GM21529 (cell line): Measurements from ENCODE around the gene GNG7.
"Not testable (repeated sequence)": the region's sequence is repeated elsewhere in the genome, so short reads cannot be mapped to it uniquely, and the experiment has no call there.

ENCODE experiments used
- ATAC-seq: cut with Tn5 transposase; IDR thresholded peaks from one replicate; pipeline ENCODE4 v1.9.1; 2021; ENCODE audit not compliant: unreplicated experiment

The GNG7 gene

DNA sequence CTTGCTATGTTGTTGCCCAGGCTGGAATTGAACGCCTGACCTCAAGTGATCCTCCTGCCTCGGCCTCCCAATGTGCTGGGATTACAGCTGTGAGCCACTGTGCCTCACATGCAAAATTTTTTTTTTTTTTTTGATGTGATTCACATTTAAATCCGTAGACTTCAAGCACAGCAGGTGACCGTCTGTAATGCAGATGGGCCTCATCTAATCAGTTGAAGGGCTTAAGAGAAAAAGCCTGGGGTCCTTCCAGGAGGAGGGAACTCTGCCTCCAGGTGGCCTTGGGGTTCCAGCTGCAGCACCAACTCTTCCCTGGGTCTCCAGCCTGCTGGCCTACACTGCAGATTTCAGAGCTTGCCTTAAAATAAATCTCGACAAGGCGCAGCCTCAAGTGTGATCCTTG, 183.0 kb downstream of the GNG7 start:
- ATAC-seq: no peak

DNA sequence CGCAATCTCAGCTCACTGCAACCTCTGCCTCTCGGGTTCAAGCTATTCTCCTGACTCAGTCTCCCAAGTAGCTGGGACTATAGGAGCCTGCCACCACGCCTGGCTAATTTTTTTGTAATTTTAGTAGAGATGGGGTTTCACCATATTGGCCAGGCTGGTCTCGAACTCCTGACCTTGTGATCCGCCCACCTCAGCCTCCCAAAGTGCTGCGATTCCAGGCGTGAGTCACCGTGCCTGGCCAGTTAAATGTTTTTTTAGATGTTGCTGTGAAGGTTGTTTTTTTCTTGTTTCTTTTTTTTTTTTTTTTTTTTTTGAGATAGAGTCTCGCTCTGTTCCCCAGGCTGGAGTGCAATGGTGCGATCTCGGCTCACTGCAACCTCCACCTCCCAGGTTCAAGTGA, 183.6 kb downstream of the GNG7 start:
- not testable (repeated sequence) for ATAC-seq

DNA sequence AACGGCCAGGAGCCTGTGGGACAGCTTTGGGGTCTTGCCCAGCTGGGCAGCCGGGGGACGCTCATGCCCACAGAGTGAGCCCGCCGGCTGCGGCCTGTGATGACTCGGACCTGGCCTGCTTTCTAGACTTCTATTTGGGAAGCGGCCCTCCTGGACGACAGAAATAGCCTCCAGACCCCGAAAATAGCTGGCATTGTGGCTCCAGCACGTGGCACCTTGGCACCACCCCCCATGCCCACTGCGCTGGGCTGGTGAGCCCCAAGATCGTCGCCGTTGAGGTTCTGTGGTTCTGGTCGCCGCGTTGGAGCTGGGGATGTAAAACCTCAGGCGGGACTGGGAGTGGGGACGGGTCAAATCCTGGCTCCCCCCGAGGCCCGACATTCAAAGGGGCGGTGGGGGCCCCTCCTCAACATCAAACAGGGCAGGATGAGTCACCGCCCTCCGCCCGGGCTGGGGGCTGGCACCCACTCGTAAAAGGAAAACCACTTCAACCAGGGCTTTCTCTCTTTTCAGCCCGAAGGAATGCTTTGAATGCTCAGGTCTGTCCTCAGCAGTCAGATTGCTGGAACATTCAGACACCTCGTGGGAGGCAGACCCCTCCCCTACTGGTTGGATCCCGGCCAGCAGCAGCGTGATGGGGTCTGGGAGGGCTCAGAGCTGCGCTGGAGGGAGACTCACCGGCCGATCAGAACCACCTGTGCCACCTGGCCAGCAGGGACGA, 184.5 kb downstream of the GNG7 start:
- ATAC-seq: no peak

DNA sequence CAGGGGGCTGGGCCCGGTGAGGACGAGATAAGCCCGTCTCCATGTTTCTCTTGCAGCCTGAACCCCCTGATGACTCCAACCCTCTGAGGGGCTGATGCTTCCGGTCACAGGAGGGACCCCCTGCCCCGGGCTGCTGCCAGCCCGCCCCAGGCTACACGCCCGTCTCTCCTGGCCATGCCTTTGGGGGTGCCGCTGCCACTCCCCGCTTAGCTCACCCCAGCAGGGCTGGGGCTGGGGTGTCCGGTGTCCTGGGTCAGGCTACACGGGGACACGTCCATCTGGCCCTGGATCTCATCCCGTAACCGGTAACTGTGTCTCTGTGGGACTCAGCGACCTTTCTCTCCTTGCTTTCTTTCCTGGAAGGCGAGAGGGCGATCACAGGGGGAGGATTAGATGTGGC, 185.8 kb downstream of the GNG7 start:
- no peak for ATAC-seq

DNA sequence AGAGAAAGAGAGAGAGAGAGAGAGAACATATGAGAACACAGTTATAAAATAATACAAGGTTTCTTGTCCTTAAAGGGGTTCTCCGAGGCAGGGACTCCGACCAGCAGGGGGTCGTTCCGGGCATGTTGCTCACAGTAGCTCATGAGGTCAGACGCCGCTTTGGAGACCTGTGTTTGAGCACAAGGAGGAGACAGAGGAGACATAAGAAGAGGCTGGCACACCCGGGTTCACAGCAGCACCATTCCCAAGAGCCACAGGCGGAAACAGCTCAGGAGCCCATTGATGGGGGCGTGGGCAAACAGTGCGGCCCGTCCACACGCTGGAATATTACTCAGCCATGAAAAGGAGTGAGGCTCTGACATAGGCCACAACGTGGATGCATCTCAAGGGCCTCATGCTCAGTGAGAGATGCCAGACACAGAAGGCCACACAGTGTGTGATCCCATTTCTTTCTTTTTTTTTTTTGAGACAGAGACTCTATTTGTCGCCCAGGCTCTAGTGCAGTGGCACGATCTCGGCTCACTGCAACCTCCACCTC, 187.4 kb downstream of the GNG7 start:
- no peak for ATAC-seq

DNA sequence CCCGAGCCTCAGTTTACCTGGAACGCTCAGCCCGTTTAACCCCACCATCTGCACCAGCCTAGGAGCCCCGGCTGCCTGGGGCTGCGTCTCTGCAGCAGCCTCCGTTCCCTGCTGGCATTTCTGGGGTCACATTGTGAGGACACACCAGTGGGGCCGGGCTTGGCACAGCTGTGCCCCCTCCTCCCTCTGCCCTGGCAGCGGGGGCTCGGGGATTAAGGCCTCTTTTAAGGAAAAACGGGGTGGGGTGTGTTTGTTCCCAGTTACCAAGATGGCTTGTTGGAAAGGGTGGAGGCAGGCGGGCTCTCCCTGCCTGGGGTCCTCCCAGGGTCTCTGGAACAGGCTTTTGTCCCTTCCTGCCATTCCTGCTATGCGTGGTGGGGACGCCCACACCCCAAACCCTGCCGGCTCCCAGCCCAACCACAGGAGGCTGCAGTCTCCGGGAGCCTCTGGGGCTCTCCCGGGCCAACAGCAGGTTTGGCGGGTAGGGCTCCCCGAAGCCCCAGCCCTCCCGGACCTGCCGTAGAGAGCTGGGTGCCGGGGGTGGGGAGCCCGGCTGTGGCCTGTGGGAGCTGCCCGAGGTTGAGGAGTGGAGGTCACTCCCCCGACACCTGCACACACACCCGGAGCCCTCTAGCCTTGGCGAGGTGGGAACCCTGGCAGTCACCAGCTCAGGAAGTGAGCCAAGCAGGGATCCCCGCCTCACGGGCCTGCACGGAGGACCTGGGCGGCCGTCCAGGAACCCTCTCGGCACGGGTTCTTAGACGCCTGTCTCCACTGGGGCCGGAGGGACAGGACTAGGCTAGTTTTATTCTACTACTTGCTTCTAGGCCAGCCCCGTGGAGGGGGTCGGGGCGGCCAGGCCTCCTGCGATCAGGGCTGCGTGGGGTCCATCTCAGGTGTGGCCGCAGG, 189.7 kb downstream of the GNG7 start:
- no peak for ATAC-seq

DNA sequence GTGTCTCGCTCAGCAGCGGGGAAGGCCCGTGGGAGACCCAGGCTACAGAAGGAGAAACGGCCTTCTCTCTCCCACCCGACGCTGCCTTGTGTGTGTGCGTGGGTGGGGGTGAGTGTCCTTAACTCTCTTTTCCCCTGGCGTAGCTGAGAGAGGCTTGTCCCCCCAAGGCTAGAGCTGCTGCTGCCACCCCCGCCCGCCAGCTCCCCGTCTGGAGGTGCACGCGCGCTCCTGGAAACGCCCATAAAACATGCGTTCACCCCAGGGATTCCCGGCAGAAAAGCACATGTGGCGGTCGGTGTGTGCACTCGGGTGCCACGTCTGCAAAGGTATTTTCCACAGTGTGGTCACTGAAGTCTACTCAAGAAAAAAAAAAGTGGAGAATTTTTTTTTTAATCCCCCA, 190.5 kb downstream of the GNG7 start:
- no peak for ATAC-seq

DNA sequence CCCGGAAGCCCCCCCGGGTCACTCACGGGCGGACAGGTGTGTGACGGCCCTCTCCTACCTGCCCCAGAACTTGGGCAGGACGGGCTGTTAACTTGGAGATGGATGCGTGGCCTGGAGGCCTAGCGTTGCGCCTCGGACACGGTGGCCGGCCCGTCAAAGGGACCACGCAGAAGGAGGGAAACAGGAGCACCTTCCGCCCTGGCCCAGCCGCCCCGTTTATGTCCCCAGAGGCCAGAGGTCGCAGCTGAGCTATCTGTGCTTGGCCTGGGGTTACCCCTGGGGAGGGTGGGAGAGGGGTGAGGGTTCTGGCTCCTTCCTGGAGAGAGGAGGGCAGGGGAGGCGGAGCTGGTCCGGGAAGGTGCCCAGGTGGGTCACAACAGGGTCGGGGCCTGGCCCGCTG, 190.9 kb downstream of the GNG7 start:
- no peak for ATAC-seq

DNA sequence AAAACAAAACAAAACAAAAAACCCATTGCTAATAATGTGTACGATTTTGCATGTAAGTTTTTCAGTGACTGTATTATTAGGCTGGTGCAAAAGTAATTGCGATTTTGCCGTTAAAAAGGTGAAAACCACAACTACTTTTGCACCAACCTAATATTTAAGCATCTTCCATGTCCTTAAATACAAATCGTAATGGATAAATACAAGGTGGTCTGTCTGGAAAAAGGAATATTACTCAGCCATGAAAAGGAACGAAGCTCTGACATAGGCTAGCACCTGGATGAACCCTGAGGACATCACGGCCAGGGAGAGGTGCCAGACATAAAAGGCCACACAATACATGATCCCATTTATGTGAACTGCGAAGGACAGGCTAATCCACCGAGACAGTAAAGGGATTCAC, 193.4 kb downstream of the GNG7 start:
- ATAC-seq: no peak

DNA sequence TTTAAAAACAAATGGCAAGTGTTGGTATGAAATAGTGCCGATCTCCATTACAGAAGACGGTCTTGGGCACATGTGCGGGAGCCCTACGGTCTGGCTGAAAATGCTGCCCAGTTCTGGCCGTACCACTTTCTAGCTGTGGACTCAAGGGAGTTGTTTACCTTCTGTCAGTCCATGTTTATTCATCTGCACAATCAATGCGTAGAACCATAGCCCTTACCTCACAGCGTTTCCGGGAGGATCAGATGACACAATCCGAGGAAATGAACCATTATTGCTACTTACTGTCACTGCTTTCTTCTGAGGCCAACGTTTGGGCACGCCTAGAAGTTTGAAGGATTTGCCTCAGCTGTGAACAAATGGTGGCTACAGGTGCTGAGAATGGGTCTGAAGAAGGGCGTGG, 195.4 kb downstream of the GNG7 start:
- ATAC-seq: no peak

DNA sequence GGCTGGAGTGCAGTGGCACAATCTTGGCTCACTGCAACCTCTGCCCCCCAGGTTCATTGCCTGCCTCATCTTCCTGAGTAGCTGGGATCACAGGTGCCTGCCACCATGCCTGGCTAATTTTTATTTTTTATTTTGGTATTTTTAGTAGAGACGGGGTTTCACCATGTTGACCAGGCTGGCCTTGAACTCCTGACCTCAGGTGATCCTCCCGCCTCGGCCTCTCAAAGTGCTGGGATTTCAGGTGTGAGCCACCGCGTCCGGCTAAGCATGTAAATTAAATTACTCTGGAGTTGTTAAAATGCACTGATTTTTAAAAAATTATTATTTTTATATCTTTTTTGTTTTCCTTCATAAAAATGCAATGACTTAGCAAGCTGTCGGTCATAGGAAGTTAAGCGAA, 195.8 kb downstream of the GNG7 start:
- ATAC-seq: not testable (repeated sequence)

DNA sequence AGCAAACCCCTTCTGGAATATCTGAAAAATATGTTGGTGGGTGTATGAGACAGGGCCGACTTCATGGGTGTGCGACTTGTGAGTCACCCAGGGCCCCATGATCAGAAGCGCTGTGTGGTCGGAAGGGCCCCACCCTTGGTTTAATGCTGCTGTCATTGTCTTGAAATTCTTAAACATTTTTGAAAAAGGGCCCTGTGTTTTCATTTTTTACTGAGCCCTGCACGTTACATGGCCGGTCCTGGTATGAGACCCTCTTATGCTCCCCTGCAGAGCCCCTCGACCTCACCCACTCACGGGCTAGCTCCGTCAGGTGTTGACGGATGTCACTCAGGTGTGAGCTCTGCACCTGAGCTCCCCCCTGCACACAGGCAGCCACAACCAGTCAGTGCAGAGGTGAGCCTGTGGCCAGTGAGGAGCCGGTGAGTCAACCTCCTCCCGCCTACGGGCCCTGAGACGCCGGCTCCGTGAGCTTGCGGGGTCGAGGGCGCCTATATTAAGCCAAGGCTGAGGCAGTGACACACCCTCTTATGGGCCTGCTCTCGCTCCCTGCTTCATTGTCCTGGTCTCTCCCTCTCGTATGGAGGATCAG, 198.9 kb downstream of the GNG7 start:
- ATAC-seq: no peak

DNA sequence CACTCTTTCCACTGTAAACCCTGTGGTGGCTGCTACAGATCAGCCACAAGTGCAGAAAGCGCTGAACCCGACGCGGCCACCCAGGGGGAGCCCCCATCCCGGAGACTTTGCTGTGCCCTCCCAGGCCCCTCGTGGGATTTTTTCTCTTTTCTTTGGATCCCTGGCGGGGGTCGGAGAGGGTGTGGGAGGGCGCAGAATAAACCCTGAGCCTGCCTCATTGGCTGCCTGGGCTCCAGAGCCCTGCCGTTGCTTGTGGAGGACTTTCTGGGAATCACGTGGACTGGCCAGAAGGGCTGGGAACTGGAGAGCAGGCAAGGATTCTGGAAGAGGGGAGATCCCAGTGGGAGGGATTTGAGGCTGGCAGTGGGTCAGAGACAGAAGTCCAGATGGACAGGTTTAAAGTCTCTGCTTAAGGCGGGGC, 201.6 kb downstream of the GNG7 start:
- ATAC-seq: no peak

DNA sequence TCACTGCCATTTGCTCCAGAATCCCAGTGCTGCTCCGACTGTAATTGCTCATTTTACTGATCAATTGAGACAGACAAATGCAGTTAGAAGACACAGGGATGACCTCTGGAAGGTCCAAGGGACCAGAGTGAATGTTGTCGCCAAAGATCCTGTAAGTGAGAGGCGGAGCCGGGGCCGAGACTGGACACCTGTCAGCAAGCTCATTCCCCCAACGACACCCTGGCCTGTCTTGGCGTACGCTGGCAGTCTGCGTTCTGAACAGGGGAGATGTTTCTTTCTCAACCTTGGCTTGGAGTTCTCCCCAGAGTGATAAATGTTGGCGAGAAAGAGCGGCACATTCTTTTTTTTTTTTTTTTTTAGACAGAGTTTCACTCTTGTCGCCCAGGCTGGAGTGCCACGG, 202.3 kb downstream of the GNG7 start:
- ATAC-seq: no peak

DNA sequence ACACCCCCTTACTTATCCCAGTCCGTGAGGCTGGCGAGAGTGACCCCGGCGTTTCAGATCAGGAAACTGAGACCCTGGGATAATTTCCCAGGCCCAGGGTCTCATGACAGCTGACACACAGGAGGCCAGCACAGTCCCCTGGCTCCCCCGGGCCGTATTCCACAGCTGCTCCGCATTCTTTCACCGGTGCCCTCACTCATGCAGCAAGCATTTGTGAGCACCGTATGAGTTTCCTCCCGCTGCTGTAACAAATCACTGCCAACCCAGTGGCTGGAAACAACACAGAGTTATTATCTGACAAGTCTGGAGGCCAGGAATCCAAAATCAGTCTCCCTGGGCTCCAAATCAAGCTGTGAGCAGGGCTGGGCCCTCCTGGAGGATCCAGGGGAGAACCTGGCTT, 205.3 kb downstream of the GNG7 start:
- no peak for ATAC-seq

DNA sequence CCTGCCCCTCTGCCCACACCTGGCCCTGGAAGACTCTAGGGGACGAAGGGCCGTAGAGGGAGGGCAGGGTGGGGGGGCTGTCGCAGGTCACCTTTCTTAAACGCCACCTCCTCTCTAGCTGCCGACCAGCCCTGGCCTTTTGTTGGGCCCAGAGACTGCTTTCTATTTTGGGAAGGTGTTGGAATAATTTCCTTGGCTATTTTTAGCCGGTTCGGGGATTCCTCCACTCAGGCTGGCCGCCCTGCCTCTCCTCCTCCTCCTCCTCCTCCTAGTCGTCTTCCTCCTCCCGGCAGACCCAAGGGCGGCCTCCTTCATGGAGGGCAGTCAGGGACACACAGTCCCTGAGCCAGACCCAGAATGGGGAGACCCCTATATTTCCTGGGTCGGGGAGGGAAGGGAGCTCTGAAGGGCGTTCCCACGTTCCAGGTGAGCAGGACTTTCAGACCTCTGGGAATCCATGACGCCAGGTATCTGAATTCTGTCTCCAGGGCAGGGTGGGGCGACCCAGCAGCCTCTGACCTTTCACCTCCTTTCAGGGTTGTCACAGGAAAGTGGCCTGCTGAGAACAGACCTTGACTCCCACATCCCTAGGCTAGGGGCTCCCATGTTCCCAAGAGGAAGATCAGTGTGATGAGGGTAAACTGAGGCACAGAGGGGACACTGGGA, 206.7 kb downstream of the GNG7 start:
- no peak for ATAC-seq

DNA sequence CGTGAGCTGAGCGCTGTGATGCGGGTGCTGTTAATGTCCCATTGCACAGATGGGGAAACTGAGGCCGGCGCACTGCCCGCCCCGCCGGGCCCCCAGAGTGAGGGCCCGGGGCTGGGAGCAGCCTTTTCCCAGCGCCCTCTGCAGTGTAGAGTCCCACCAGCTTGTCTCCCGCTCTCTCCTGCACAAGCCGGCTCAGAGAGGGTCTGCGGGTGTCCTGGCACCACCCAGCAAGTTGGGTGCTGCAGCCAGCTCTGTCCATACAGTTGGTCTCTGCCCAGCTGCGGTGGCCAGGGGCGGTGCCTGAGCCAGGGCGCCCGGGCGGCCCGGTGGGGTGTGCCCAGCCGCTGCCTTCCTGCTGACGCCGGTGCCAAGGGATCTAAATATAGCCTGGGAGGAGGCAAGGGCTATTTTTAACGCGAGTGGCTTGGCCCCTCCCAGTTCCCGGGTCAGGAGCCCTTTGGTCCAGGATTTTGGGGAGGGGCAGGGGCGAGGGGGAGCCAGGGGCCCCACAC, 207.3 kb downstream of the GNG7 start:
- ATAC-seq: no peak

DNA sequence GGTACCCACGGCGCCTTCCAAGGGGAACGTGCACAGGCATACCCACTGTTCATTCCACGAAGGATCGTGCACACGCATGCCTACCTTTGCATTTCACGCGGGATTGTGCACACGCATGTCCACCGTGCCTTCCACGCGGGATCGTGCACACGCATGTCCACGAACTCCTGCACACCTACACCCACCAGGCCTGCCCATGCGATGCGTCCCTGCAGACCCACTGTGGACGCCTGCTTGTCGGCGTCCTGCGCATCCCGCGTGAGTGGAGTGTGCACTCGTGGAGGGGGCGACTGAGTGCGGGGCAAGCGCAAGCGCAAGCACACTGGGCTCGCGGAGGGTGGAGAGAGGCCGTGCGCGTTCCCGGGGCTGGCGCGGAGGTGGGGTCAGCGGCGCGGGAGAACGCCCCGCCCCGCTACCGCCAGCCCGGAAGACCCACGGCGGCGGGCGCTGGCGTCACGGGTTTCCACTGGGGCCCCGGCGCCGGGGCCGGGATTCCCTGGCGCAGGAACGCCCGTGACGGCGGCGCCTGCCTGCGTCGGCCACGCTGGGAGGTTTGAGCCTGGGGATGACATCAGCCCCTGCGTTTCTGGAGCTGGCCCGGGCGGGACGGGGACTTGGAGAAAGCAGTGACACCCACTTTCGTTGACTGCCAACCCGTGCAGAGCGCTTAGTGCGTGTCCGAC, 207.9 kb downstream of the GNG7 start:
- ATAC-seq: no peak

DNA sequence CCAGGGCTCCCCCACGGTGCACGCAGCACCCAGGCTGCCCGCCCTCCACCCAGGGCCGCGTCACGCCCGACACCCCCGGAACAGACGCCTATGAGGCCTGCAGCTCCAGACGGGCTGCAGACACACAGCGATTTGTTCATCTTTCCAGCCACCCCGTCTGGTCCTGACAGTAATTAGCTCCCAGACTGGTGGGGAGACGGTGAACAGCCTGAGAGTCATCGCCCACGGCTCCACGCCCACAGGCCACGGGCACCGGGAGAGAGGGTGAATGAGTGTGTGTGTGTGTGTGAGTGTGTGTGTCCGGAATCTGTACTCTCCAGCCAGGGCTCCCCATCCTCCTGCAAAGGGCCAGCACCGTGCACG, 208.4 kb downstream of the GNG7 start:
- ATAC-seq: no peak

DNA sequence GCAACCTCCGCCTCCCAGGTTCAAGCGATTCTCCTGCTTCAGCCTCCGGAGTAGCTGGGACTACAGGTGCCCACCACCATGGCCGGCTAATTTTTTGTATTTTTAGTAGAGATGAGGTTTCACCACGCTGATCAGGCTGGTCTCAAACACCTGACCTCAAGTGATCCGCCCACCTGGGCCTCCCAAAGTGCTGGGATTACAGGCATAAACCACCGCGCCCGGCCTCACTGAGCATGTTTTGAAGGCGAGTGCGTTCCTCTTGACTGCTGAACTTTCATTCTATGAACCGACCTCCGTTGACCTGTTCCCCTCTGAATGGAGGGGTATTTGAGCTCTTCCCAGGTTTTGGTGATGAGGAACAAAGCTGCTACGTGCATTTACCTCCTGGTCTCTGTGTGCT, 209.0 kb downstream of the GNG7 start:
- ATAC-seq: not testable (repeated sequence)
